Measurements from ENCODE around the gene ENAM. TPM values are rescaled to one million over a fixed set of nuclear protein-coding genes. Genes with fewer than 3 reads are reported as not detected.

Gene ENAM
- total and polyA plus RNA-seq, 10 of the 15 experiments (the other 5 are each of a cell fraction or from before 2014, with no cell fraction given): 0.04 to 1.3 (median 0.21) TPM

- Histone ChIP-seq H2AFZ (ENCODE audit: control insufficient read depth, low read depth, low read length) (no peak overlapping the region), H3K27ac (ENCODE audit: control insufficient read depth, insufficient read depth) (no peak overlapping the region), H3K27me3 (replicated peaks in 1 of 2; ENCODE audit: control insufficient read depth in 2 of 2, insufficient read depth in 2 of 2, low read length in 1 of 2) (no peaks in the 10 kb centered on the region; a peak in 1 of 4 replicates), H3K9me3 (replicated peaks; ENCODE audit: control insufficient read depth, insufficient read depth, low read length) (no peaks in the 10 kb centered on the region), H3K4me3 (no peak overlapping the region), H3K4me1 (ENCODE audit: control insufficient read depth, insufficient read depth, low read length) (peaks cover 2% of the 10 kb centered on the region; the same call in 1 of the 2 replicates), H4K20me1 (ENCODE audit: control insufficient read depth, insufficient read depth) (no peaks in the 10 kb centered on the region), H3K4me2 (ENCODE audit: control insufficient read depth, insufficient read depth) (no peak overlapping the region), H3K36me3 (ENCODE audit: control insufficient read depth in 2 of 2, insufficient read depth in 2 of 2, low read length in 1 of 2) (no peaks in the 10 kb centered on the region), H3K9ac (ENCODE audit: control insufficient read depth, insufficient read depth, low read length) (no peak overlapping the region), H3K79me2 (ENCODE audit: control insufficient read depth, insufficient read depth, low read length) (no peaks in the 10 kb centered on the region)
- FAIRE-seq (no peak), DNase-seq (ENCODE audit: low read depth, low spot score) (no peak), ATAC-seq (no peak)
- CTCF ChIA-PET: no interaction called here
- POLR2A ChIA-PET: no interaction called here
- no TSS peak for BruUV-seq (replicated peaks)
- WGBS (ENCODE audit: insufficient coverage, insufficient replicate concordance, low lambda C conversion rate, missing lambda C conversion rate): 18% methylated on average over 2 of the region's 2 CpGs
- intact Hi-C loops (cut with micrococcal nuclease; ENCODE audit: unreplicated experiment): no loop called here
- SMC1A ChIA-PET (ENCODE audit: uncharacterized antibody, unreplicated experiment): no interaction called here
- RAD21 ChIA-PET (ENCODE audit: unreplicated experiment): no interaction called here
- no peak for TF ChIP-seq E2F8 (IDR thresholded peaks at IDR 0.05; ENCODE audit: low read depth, partially characterized antibody)
- no peak for TF ChIP-seq BMI1 (IDR thresholded peaks at IDR 0.05; ENCODE audit: borderline replicate concordance)
- no peak for TF ChIP-seq CTCF (IDR thresholded peaks at IDR 0.05 in 2 of 3, conservative IDR thresholded peaks at IDR 0.05 in 1 of 3; ENCODE audit: control insufficient read depth in 2 of 3, extremely low read depth in 1 of 3, insufficient read depth in 1 of 3, low read depth in 3 of 3, low read length in 3 of 3)
- TF ChIP-seq BACH1 (IDR thresholded peaks at IDR 0.05; ENCODE audit: borderline replicate concordance): no peak
- no peak for TF ChIP-seq SMARCA5 (IDR thresholded peaks at IDR 0.05)
- no peak for TF ChIP-seq ZNF622 (IDR thresholded peaks at IDR 0.05)
- in situ Hi-C loops (cut with MboI): no loop called here
Observed at GRCh38 chr4:70586841-70587240, 41.7 kb upstream of the ENAM start.

All from GM12878 (cell line).